ENCODE measurements around the gene SLC25A46.
"Not testable (repeated sequence)": the region's sequence is repeated elsewhere in the genome, so short reads cannot be mapped to it uniquely, and the experiment has no call there.

The SLC25A46 gene

GRCh38 chr5:110757118-110757729 is 18.4 kb downstream of the SLC25A46 start:
- DNase-seq (ENCODE audit: low spot score), result no peak

- DNase-seq (ENCODE audit: low spot score), result no peak
These were observed 21.4 kb downstream of the SLC25A46 start for GRCh38 chr5:110760158-110760557.

- no peak for DNase-seq (ENCODE audit: low spot score)
These were observed 29.5 kb downstream of the SLC25A46 start for GRCh38 chr5:110768138-110768860.

DNA sequence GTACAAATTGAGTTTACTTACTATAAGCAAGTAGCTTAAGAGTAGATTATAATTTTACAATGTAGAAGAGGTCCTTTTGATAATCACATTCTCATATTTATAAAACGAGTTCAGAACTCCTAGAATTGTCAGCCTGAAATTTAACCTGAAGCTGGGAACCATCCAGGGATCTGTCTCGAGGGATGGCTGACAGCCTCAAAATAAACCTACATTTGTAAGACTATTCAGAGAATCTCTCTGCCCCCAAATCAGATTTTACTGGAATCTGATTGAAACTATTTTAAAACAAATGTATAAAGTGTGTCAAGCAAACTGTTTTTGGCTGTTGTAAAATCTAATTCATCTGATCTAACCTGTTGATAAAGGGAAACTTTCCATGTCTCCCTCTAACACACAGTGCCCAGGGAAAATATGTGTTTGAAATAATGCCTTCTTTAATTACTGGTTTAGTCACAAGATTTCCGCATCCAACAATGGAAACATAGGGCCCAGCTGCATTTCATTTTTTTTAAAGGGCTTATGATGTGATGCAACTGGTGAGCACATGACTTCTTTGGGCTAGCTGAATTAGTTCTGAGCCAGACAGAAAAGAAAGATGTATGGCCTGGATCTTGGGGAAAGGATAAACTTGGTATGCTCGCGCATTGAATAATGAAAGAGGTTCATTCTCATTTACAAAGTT is 30.3 kb downstream of the SLC25A46 start:
- DNase-seq (ENCODE audit: low spot score), result no peak

DNA sequence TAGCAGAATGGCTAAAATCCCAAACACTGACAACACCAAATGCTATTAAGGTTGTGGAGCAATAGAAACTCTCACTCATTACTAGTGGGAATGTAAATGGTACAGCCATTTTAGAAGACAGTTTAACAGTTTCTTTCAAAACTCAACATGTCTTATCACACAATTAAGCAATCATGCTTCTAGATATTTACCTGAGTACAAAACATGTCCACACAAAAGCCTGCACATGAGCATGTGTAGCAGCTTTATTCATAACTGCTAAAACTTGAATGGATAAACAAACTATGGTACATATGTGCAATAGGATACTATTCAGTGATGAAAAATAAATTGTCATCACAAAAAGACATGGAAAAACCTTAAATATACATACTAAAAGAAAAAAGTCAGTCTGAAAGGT is 31.5 kb downstream of the SLC25A46 start:
- no peak for DNase-seq (ENCODE audit: low spot score)

DNA sequence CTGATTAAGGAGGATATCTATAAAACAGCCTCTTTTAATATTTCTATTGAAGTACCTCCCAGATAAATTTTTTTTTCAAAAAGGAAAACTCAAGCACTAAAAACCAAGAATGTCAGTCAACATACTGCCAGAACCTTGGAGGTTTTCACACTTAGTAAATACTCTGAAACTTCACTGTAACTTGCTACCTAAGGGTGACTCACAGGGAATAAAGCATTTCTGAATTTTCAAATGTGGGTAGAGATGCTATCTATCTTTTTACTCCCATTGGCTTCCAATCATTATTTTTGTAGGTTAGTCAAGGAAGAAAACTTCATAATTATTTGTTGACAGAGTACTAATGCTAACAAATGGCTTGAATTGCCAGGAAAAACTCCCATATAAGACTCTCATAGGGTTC is 46.1 kb downstream of the SLC25A46 start:
- DNase-seq (ENCODE audit: low spot score), result no peak

- DNase-seq (ENCODE audit: low spot score), result no peak
These were observed 46.5 kb downstream of the SLC25A46 start for GRCh38 chr5:110785356-110785755.

GRCh38 chr5:110788006-110788405 is 49.2 kb downstream of the SLC25A46 start:
- DNase-seq (ENCODE audit: low spot score), result not testable (repeated sequence)

DNA sequence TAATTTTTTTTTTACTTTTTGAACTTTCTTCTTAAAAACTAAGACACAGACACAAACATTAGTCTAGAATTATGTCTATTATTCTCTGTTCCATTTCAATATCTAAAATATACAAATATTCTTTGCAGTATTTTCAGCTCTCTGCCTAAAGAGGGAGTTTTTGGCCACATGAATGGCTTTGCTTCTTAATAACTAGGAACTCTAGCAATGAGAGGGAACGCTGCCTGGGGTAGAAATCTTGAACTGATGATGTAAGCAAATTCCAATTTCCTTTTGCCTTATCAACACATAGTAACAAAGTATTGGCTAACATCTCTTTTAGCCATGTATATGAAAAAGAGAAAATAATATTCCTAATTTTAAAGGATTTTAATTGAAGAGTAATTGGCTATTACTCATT is 51.9 kb downstream of the SLC25A46 start:
- DNase-seq (ENCODE audit: low spot score), result no peak

GRCh38 chr5:110802998-110803397 is 64.2 kb downstream of the SLC25A46 start:
- no peak for DNase-seq (ENCODE audit: low spot score)

DNA sequence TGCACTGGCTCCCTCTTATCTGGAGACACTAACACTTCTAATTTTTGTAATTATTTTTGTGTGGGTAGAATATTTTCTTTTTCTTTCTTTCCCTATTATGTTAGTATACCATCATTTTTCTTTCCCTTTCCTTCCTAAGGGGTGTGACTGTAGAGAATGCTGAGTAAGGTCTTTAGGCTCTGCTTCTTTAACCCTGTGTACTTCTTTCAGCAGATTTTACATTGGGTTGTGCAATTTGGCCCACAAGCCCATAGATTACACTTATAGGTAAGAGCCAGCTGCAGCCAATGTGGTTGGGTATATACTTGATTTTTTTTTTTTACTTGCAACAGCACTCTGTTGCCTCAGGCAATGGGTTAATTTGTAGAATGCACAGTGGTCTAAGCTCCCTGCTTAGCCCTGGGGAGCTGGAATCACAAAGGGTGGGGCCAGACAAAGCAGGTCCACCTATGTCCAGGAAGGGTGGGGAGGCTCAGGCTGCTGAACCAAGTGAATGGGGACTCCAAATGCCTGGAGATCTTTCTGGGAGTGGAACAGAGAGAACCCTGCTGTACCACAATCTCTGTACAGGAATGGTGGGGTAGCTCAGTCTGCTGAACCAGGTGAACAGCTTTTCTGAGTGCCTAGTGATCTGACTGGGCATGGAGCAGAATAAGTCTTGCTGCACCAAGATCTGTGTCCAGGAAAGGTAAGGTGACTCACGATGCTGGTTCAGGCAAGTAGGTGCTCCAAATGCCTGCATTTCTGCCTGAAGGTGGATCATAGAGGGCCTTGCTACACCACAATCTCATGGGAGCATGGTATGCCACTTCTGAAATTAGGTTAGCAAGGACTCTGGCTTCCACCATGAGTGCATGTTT is 64.9 kb downstream of the SLC25A46 start:
- DNase-seq (ENCODE audit: low spot score), result no peak

- no peak for DNase-seq (ENCODE audit: low spot score)
These were observed 68.4 kb downstream of the SLC25A46 start for GRCh38 chr5:110807169-110807568.

DNA sequence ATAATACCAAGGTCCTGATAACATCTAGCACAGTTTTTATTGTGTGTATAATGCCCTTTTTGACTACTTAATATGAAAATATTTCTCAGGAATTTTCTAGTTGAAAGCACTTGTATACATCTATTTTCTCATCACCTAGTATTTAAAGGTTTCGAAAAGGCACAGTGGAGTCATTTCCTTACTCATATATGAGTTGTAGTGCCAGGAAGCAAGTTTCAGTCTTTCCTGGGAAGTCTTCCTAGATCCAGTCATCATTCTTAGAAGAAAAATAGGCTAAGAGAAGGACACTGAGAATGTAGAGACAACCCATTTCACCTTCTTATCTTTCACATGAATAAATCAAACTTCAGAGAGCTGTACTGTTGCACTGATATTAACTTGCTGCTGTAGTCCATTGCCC is 70.2 kb downstream of the SLC25A46 start:
- no peak for DNase-seq (ENCODE audit: low spot score)
